Endothelial cell of umbilical vein (primary cell): ENCODE data around the gene PFDN6. TPM values are rescaled to one million over a fixed set of nuclear protein-coding genes. Genes with fewer than 3 reads are reported as not detected.

Experiments used
- BruUV-seq: library from RNA; stranded (reverse); fragments of 400-500 nt; replicated peaks from 2 replicates; lab custom pipeline; 2021; lab: Mats Ljungman, UMichigan
- CTCF ChIA-PET: fragments of 300-600, 350-600 bp; sonication (Branson Sonifier 250); formaldehyde crosslinking; loops from one replicate; lab custom pipeline; 2021; ENCODE audit warnings: antibody characterized with exemption, inconsistent platforms; lab: Charles Lee
- POLR2A ChIA-PET: fragments of 300-600, 350-600 bp; sonication (Branson Sonifier 250); formaldehyde crosslinking; loops from one replicate; lab custom pipeline; 2021; ENCODE audit warnings: antibody characterized with exemption, inconsistent platforms; lab: Charles Lee
- DNase-seq: peaks from one replicate; pipeline ENCODE4 v3.0.0-alpha.2; 2011; ENCODE audit warnings: low read depth, low spot score
- FAIRE-seq: peaks from 2 replicates; lab custom pipeline; 2011; peaks lifted over from hg19 to GRCh38; lab: Jason Lieb, UNC
- H2AFZ ChIP-seq: 2 replicates; pipeline ENCODE4 v1.6.0; 2012; ENCODE audit warnings: low read depth, low read length, control low read depth, inconsistent platforms
- H3K27ac ChIP-seq: 2 replicates; pipeline ENCODE4 v1.5.1; 2011; ENCODE audit warnings: low read depth, mild to moderate bottlenecking, control low read depth, low read length, moderate library complexity; ENCODE audit not compliant: insufficient read depth
- H3K27me3 ChIP-seq, 2 experiments: 2 replicates each; pipeline versions ENCODE4 v1.6.0 to v1.6.1; 2011; ENCODE audit warnings: low read length in 2 of 2, mixed read lengths in 1 of 2; ENCODE audit not compliant: control insufficient read depth in 2 of 2, insufficient read depth in 2 of 2
- H3K36me3 ChIP-seq, 2 experiments: 2 replicates in 1 of 2; 3 replicates in 1 of 2; pipeline ENCODE4 v1.5.1; 2011; ENCODE audit warnings: low read length in 2 of 2, mild to moderate bottlenecking in 1 of 2, moderate library complexity in 1 of 2; ENCODE audit not compliant: control insufficient read depth in 2 of 2, insufficient read depth in 2 of 2; ENCODE audit errors: extremely low read depth in 1 of 2
- H3K4me1 ChIP-seq: 3 replicates; pipeline ENCODE4 v1.5.1; 2011; ENCODE audit warnings: mild to moderate bottlenecking, low read length; ENCODE audit not compliant: control insufficient read depth, insufficient read depth; ENCODE audit errors: extremely low read depth
- H3K4me2 ChIP-seq: 2 replicates; pipeline ENCODE4 v1.6.1; 2011; ENCODE audit warnings: low read length, control low read depth, mixed read lengths; ENCODE audit not compliant: insufficient read depth
- H3K4me3 ChIP-seq, 3 experiments: fragments of 200-600 bp in 1 of 3; sonication (generic), shearing (Covaris generic) in 1 of 3; replicated peaks in 1 of 3; 2 replicates each; pipeline ENCODE4 v1.5.1; 2011 to 2016; ENCODE audit warnings: control low read depth in 3 of 3, low read length in 3 of 3, mild to moderate bottlenecking in 2 of 3, inconsistent platforms in 1 of 3, low read depth in 1 of 3, moderate library complexity in 1 of 3; ENCODE audit not compliant: insufficient read depth in 1 of 3
- H3K79me2 ChIP-seq: 2 replicates; pipeline ENCODE4 v1.6.0; 2012; ENCODE audit warnings: low read length, inconsistent platforms; ENCODE audit not compliant: control insufficient read depth, insufficient read depth
- H3K9ac ChIP-seq: replicated peaks from 2 replicates; pipeline ENCODE3; 2011; ENCODE audit warnings: low read length, control low read depth; ENCODE audit not compliant: insufficient read depth; ENCODE audit errors: extremely low read depth
- H3K9me1 ChIP-seq: replicated peaks from 3 replicates; pipeline ENCODE4 v1.6.0; 2011; ENCODE audit warnings: mild to moderate bottlenecking, low read length; ENCODE audit not compliant: control insufficient read depth, insufficient read depth; ENCODE audit errors: extremely low read depth
- H3K9me3 ChIP-seq: replicated peaks from 2 replicates; pipeline ENCODE4 v1.5.1; 2012; ENCODE audit warnings: low read length, inconsistent platforms; ENCODE audit not compliant: control insufficient read depth, insufficient read depth
- H4K20me1 ChIP-seq: replicated peaks from 2 replicates; pipeline ENCODE3; 2011; ENCODE audit warnings: mild to moderate bottlenecking, low read length; ENCODE audit not compliant: control insufficient read depth, insufficient read depth; ENCODE audit errors: extremely low read depth
- EZH2 ChIP-seq: IDR thresholded peaks from 2 replicates; pipeline ENCODE4 v1.6.1; 2012; ENCODE audit warnings: borderline replicate concordance, low read depth, mild to moderate bottlenecking, moderate library complexity, low read length, inconsistent platforms; ENCODE audit not compliant: severe bottlenecking
- FOS ChIP-seq: IDR thresholded peaks from 2 replicates; pipeline ENCODE4 v1.6.1; 2011; ENCODE audit warnings: mild to moderate bottlenecking, low read length, moderate library complexity, borderline replicate concordance; ENCODE audit not compliant: insufficient read depth
- GATA2 ChIP-seq: IDR thresholded peaks from 2 replicates; pipeline ENCODE4 v1.7.0; 2011; ENCODE audit warnings: low read depth, mild to moderate bottlenecking, moderate library complexity, mixed read lengths, low read length; ENCODE audit not compliant: insufficient read length, insufficient read depth
- MYC ChIP-seq: IDR thresholded peaks from one replicate; pipeline ENCODE4 v1.6.1; 2011; ENCODE audit warnings: mild to moderate bottlenecking, low read depth, low read length
- POLR2A ChIP-seq: IDR thresholded peaks from 2 replicates; pipeline ENCODE4 v1.6.1; 2012; ENCODE audit warnings: low read depth, mild to moderate bottlenecking, control low read depth, low read length
- dilution Hi-C: fragments of 300-500 bp; cut with MboI; formaldehyde crosslinking; loops from one replicate; pipeline ENCODE4 v1.15.0; 2019; ENCODE audit warnings: low sequenced_read_pairs; ENCODE audit not compliant: extremely low pct_ligation_motif_present
- intact Hi-C: fragments of 100-400 bp; cut with micrococcal nuclease; formaldehyde crosslinking; loops from one replicate; pipeline ENCODE4 v1.10.0; 2022
- polyA plus RNA-seq, 4 experiments: library from polyadenylated mRNA; depleted of rRNA in 3 of 4; stranded (reverse) in 3 of 4; unstranded in 1 of 4; fragments of >200 nt; gene quantifications; 2 replicates each; pipeline versions ENCODE4 v1.2.1 to v1.2.3, GENCODE V29; 2011 to 2012; ENCODE audit warnings: missing spikeins in 1 of 4
- total RNA-seq: library from RNA; stranded (reverse); gene quantifications from 2 replicates; pipeline ENCODE4 v1.2.3, GENCODE V29; 2021
- TF ChIP-seq, protein P1 (sequence below), 2 donors: IDR thresholded peaks; 1 replicate in 1 of 2; 2 replicates in 1 of 2; pipeline ENCODE4 v1.5.1; 2011; ENCODE audit warnings: low read length in 2 of 2, mild to moderate bottlenecking in 2 of 2, moderate library complexity in 2 of 2, control low read depth in 1 of 2, inconsistent platforms in 1 of 2, low read depth in 1 of 2; ENCODE audit not compliant: insufficient read depth in 1 of 2; ENCODE audit errors: extremely low read depth in 1 of 2

Gene PFDN6
- total and polyA plus RNA-seq, 2 donors (not counting 3 experiments of a cell fraction or from before 2014, with no cell fraction given): 31.0 to 63.5 TPM

DNA sequence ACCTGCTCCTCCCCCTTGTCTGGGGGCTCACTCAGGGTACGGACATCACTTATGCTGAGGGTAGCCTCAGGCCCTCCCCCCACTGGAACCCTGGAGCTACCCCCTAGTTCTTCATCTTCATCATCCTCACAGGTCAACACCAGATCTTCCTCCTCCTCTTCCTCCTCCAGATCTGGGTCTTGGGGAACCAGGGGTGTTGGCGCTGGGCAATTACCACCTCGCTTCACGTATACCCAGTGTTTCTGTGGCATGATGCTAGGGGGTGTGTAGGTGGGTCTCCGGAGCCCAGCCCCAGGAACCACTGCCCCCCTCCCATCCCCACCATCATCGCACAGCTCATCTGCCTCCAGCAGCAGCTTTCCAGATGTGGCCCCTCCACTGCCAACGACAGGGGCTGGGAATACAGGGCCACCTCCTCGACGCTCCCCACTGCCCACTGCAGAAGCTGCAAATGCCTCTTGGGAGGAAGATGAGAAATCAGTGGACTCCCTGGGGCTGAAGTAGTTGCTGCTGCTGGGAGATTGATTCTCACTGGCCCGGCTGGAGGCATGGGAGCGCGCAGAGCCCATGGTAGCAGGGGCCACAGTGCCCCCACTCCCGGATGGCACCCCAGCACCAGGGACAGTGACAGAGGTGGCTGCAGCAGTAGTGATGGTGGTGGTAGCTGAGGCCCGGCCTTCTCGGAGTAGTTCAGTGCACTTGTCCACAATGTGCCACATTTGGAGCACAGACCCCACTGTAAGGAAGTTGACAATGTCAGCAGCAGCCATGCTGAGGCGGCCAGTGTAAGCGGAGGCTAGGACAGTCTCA, 26.6 kb downstream of the PFDN6 start:
- H3K9ac ChIP-seq: no peak overlapping the region
- no peaks in the 10 kb centered on the region for H3K27me3 ChIP-seq
- H3K9me3 ChIP-seq: no peaks in the 10 kb centered on the region
- peaks cover 35% of the 10 kb centered on the region for H3K79me2 ChIP-seq
- FAIRE-seq: no peak
- H3K4me3 ChIP-seq: no peak overlapping the region
- no peaks in the 10 kb centered on the region for H3K9me1 ChIP-seq
- H3K4me1 ChIP-seq: peaks cover 45% of the 10 kb centered on the region
- ChIA-PET CTCF (no interaction called here), POLR2A (no interaction called here)
- H3K4me2 ChIP-seq: no peak overlapping the region
- no peak overlapping the region for H3K27ac ChIP-seq
- no TSS peak for BruUV-seq
- H2AFZ ChIP-seq: no peak overlapping the region
- no peaks in the 10 kb centered on the region for H4K20me1 ChIP-seq
- H3K36me3 ChIP-seq: peaks cover 5 to 22% of the 10 kb centered on the region in 2 experiments
- intact Hi-C loops (loop anchor here (10.0 kb wide), 1 partner anchor 259 kb away; no protein-coding TSS in a partner anchor), dilution Hi-C loops (no loop called here)
- TF ChIP-seq FOS: no peak
- TF ChIP-seq, protein P1, sequence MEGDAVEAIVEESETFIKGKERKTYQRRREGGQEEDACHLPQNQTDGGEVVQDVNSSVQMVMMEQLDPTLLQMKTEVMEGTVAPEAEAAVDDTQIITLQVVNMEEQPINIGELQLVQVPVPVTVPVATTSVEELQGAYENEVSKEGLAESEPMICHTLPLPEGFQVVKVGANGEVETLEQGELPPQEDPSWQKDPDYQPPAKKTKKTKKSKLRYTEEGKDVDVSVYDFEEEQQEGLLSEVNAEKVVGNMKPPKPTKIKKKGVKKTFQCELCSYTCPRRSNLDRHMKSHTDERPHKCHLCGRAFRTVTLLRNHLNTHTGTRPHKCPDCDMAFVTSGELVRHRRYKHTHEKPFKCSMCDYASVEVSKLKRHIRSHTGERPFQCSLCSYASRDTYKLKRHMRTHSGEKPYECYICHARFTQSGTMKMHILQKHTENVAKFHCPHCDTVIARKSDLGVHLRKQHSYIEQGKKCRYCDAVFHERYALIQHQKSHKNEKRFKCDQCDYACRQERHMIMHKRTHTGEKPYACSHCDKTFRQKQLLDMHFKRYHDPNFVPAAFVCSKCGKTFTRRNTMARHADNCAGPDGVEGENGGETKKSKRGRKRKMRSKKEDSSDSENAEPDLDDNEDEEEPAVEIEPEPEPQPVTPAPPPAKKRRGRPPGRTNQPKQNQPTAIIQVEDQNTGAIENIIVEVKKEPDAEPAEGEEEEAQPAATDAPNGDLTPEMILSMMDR (IDR thresholded peaks at IDR 0.05; ENCODE audit: extremely low read depth in 1 of 2, insufficient read depth in 1 of 2, low read depth in 1 of 2, low read length in 2 of 2): no peak
- TF ChIP-seq GATA2: no peak
- no peak for TF ChIP-seq EZH2
- TF ChIP-seq POLR2A: no peak
- no peak for TF ChIP-seq MYC
- DNase-seq: no peak
